Renal cortex interstitium (tissue), 11 donors: ENCODE data around the gene HLA-F. TPM values are rescaled to one million over a fixed set of nuclear protein-coding genes. Genes with fewer than 3 reads are reported as not detected.

Source experiments
- DNase-seq, 11 donors: peaks; one replicate each; pipeline ENCODE4 v3.0.0-alpha.2; 2013; ENCODE audit warnings: low read depth in 9 of 11, low spot score in 4 of 11; ENCODE audit errors: extremely low read depth in 1 of 11
- polyA plus RNA-seq, 3 donors: library from polyadenylated mRNA; unstranded; fragments of 120-200 nt; gene quantifications; one replicate each; pipeline ENCODE4 v1.2.1, GENCODE V29; 2013; ENCODE audit not compliant: insufficient read length in 3 of 3

HLA-F gene
- polyA plus RNA-seq, 3 donors: 3.1 to 11.4 (median 4.9) TPM

DNA sequence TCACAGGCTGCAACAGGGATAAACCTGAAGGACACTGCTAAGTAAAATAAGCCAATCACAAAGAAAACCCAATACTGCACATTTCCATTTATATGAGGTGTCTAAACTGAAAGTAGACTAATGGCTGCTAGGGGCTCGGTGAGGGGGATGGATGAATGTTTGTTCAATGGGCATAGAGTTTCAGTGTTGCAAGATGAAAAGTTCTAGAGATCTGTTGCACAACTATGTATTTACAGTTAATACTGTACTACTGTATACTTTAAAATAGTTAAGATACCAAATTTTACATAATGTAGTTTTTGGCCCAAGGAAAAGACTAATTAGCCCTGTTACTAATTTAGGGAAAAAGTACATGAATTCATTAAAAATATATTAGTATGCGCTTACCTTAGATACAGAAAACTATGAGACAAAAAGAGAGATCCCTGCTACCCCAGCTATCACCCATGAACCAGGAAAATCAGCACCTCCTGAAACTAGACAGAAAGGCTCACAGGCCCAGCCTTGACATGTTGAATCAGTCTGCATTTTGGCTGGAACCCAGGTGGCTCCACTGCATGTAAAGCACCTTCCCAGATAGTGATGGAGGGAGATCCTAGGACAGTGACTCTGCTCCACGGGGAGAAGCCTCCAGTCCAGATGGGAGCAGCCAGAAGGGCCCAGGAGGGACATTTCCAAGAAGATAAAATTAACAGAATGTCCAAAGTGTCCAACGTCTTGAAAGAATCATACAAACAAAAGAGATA lies 16.1 kb downstream of the HLA-F start:
- no peak for DNase-seq

- DNase-seq: no peak
Measured at GRCh38 chr6:29739882-29740261, 16.6 kb downstream of the HLA-F start.

GRCh38 chr6:29741592-29741991 lies 18.4 kb downstream of the HLA-F start:
- no peak for DNase-seq

DNA sequence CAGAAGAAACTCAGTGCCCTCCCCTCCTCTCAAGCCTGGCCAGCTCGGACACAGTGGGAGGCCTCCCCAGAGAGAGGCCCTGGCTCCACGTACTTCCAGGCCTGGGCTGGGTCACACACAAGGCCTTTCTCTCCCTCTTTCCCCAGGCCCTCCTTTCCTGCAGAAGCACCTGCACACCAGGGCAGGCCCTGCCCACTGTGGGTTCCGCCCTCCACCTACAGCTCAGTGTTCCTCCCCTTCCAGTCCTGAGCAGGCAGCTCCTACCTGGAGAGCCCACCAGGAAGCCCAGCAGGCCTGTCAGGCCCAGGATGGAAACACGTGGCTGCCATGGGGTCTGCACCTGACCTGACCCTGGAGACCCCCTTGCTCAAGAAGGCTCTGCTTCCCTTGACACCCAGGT lies 18.9 kb downstream of the HLA-F start:
- DNase-seq: no peak

GRCh38 chr6:29743025-29743424 lies 19.8 kb downstream of the HLA-F start:
- DNase-seq: no peak

DNA sequence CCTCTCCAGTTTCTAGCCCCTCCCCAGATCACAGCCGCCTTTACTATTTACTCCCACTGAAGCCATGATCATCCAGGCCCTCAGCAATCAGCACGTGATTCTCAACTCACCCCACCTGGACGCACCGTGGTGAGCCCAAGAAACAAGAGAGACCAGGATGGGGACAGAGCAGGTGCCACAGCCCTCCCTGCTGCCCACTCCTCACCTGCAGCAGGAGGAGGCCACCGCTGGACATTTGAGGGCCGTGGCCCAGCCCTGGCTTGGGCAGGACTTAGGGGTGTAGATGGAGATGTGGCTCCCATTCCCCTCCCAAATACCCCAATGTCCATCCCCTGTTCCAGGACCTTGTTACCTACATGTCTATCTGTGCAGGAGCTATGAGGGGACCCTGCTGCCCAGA lies 20.3 kb downstream of the HLA-F start:
- no peak for DNase-seq

DNA sequence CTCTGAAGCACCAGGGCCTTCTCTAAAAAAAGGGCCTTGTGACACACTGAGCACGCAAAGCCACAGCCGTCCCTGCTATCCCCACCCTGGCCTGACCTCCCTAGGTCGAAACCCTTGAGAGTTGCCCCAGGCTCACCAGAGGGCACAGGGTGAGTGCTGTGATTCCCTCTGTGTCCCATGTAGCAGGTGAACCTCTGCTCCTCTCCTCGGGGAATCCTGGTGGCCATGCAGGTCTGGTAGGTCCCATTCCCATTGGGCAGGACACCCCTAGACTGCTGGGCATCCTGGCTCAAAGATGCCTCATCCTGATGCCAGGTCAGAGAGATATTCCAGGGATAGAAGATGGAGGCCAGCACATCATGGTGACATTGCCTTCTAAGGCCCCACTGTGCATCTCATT lies 20.9 kb downstream of the HLA-F start:
- no peak for DNase-seq

- DNase-seq: no peak
Measured at GRCh38 chr6:29744621-29745020, 21.4 kb downstream of the HLA-F start.

GRCh38 chr6:29745386-29745785 lies 22.2 kb downstream of the HLA-F start:
- no peak for DNase-seq

GRCh38 chr6:29745855-29746449 lies 22.7 kb downstream of the HLA-F start:
- no peak for DNase-seq

DNA sequence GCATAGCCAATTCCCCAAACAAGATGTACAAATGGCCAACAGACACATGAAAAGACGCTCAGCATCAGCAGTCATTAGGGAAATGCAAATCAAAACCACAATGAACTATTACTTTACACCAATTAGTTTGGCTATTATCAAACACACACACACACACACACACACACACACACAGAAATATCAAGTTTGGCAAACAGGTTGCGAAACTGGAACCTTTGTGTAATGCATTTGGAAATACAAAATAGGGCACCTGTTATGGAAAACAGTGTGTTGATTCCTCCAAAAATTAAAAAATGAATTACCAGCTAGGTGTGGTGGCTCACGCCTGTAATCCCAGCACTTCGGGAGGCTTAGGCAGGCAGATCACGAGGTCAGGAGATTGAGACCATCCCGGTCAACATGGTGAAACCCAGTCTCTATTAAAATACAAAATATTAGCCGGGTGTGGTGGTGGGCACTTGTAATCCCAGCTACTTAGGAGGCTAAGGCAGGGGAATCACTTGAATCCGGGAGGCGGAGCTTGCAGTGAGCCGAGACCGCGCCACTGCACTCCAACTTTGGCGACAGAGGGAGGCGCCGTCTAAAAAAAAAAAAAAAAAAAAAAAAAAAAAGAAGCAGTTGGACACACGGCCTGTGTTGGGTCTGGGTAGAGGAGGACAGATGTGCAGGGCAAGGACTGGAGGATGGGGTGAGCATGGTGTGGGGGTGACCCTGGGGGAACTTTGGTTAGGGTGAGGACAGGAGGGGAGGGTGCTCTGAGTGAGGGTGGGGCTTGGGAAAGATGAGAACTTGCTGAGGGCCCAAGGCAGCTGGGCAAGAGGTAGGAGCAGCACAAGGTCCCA lies 23.8 kb downstream of the HLA-F start:
- no peak for DNase-seq

DNA sequence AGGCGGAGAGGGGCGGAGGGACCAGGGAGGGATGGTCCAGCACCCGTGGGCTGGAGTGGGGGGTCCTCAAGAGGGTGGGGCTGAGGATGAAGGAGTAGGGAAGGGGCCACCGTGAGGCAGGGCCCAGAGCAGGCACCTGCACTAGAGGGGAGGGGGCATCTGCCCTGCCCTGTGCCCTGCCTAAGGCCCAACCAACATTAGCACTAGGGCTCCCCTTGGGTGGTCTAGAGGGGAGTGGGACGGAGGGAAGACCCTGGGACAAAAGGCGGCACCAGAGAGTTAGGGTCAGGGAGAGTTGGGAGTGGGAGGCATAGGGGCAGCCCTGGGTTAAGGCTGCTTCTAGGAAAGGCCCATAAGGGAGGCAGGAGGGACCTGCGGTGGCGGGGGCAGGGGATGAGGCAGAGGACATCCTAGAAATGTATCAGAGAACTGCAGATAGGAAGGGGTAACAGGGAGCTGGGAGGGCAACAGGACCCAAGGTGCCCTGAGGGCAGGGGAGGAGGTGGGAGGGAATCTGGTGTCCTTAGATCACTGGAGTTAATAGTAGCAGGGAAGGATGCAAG lies 24.5 kb downstream of the HLA-F start:
- DNase-seq: no peak

- DNase-seq: peak in 9 of 11 donors; percentile 36 to 82 (median 67)
Measured at GRCh38 chr6:29748391-29749307, 25.4 kb downstream of the HLA-F start.

GRCh38 chr6:29749308-29749662 lies 26.1 kb downstream of the HLA-F start:
- DNase-seq: no peak

DNA sequence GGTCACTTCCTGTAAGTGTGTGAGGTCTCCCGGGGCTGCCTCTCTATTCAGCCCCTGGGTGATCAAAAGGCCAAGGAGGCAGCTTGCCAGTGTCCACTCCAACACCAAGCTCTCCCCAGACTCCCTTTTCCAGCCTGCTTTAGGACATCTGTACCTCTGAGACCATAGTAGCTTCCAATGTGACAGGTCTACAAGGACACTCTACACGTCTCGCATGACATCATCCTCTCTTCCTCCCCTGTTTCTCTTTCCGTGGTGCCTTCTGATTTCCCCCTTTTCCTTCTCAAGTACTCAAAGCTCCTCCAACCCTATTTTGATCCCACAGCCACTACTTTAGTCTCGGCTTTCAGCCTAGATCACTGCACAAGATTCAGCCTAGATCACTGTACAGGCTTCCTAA lies 26.4 kb downstream of the HLA-F start:
- no peak for DNase-seq

DNA sequence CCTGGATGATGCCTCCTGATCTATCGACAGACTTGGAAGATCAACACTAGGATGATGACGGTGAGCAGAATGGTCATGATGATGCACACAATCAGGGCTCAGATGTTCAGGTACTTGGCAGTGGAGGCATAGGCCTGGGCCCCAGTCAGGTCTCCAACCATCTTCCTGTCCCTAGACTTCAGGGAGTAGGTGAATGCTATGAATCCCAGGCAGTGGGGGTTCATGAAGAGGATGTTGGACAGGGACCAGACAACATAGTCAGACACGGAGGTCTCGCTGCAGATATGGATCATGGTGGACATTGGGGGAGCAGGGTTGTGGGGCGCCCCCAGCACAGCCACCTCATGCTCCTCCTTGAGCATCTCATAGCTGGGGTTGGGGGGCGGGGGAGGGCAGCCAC lies 27.5 kb downstream of the HLA-F start:
- no peak for DNase-seq

GRCh38 chr6:29751480-29751879 lies 28.2 kb downstream of the HLA-F start:
- DNase-seq: no peak

DNA sequence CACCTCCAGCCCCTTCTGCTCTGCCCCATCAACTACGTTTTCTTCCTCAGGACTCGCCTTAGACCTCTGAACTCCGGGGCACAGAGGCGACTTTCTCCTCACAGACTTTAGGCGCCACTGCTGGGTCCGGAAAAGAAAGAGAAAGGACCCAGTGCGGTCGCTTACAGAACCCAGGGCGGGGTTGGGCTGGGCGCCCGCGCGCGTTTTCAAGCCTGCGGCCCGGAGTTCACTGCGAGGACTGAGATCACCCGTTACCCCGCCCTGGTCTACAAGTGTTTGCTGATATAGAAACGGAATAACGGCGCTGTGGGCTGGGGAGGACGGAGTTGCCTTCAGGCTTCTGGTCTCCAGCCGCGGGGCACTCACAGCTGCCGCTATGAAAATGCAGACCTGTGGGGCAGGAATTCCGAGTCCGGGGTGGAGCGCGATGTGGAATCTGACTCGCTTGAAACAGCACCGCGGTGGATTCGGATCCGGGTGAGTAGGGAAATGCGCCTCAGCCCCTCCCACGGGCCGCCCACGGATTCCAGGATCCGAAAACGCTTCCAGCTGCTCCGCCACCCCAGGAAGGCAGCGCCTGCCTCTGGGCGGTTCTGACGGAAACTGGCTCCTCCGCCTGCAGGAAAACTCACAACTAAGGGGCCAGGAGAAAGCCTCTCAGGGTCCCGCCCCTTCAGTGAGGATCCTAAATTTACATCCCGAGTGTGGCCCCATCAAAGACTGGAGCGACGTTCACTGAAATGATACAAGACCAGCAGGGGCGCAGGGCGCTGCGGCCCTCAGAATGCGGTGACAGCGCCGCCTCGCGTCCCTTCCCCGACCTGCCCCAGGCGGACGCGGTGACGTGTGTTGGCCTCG lies 29.4 kb downstream of the HLA-F start:
- peak in 10 of 11 donors; percentile 43 to 76 (median 70) for DNase-seq
